Panc1 (cell line): ENCODE data around the gene CCR7. TPM values are rescaled to one million over a fixed set of nuclear protein-coding genes. Genes with fewer than 3 reads are reported as not detected.

Source experiments
- ATAC-seq: fragments of 200-7000 bp; cut with Tn5 transposase; 2 replicates; pipeline ENCODE4 v1.9.1; 2020; ENCODE audit warnings: mild to moderate bottlenecking, moderate library complexity
- BruUV-seq: library from RNA; stranded (reverse); fragments of 400-500 nt; replicated peaks from 2 replicates; lab custom pipeline; 2021; lab: Mats Ljungman, UMichigan
- CTCF ChIA-PET: fragments of 300-600 bp; sonication (Branson Sonifier 250); formaldehyde crosslinking; loops from one replicate; lab custom pipeline; 2022; ENCODE audit warnings: antibody characterized with exemption; lab: Charles Lee
- POLR2A ChIA-PET: fragments of 300-600 bp; sonication (Branson Sonifier 250); formaldehyde crosslinking; loops from one replicate; lab custom pipeline; 2022; ENCODE audit warnings: antibody characterized with exemption; lab: Charles Lee
- DNase-seq: peaks from one replicate; pipeline ENCODE4 v3.0.0-alpha.2; 2010; ENCODE audit warnings: low read depth, low spot score
- H3K27ac ChIP-seq: 2 replicates; pipeline ENCODE4 v1.5.1; 2011; ENCODE audit warnings: mild to moderate bottlenecking, low read length, inconsistent platforms
- H3K27me3 ChIP-seq: fragments of 200-500 bp; sonication (Bioruptor generic); 2 replicates; pipeline ENCODE4 v1.6.0; 2014; ENCODE audit warnings: low read length, inconsistent platforms; ENCODE audit not compliant: control insufficient read depth, insufficient read depth
- H3K36me3 ChIP-seq: fragments of 200-500 bp; sonication (Bioruptor generic); 2 replicates; pipeline ENCODE4 v1.5.1; 2014; ENCODE audit warnings: inconsistent platforms, mild to moderate bottlenecking, low read length, moderate library complexity; ENCODE audit not compliant: control insufficient read depth, insufficient read depth
- H3K4me1 ChIP-seq: 2 replicates; pipeline ENCODE4 v1.5.1; 2011; ENCODE audit warnings: inconsistent platforms, mild to moderate bottlenecking, low read length, moderate library complexity; ENCODE audit not compliant: control insufficient read depth, insufficient read depth
- H3K4me3 ChIP-seq, 2 experiments: 2 replicates each; pipeline ENCODE4 v1.5.1; 2011 to 2012; ENCODE audit warnings: low read depth in 2 of 2, low read length in 2 of 2, mild to moderate bottlenecking in 2 of 2, inconsistent platforms in 1 of 2, moderate library complexity in 1 of 2
- H3K9me3 ChIP-seq: fragments of 200-500 bp; sonication (Bioruptor generic); 2 replicates; pipeline ENCODE4 v1.5.1; 2014; ENCODE audit warnings: low read depth, mild to moderate bottlenecking, inconsistent platforms, low read length, moderate library complexity; ENCODE audit not compliant: control insufficient read depth, insufficient read depth
- POLR2AphosphoS5 ChIP-seq: IDR thresholded peaks from 2 replicates; pipeline ENCODE4 v1.6.1; 2012; ENCODE audit warnings: mild to moderate bottlenecking, low read depth, low read length, moderate library complexity
- SIN3A ChIP-seq: IDR thresholded peaks from 2 replicates; pipeline ENCODE4 v1.6.1; 2012; ENCODE audit warnings: low read depth, mild to moderate bottlenecking, low read length, moderate library complexity, borderline replicate concordance; ENCODE audit not compliant: insufficient read depth
- TCF7L2 ChIP-seq: IDR thresholded peaks from 2 replicates; pipeline ENCODE4 v1.6.1; 2011; ENCODE audit warnings: mild to moderate bottlenecking, low read depth, low read length, inconsistent platforms
- in situ Hi-C: cut with HindIII; loops from 2 replicates; pipeline ENCODE4 v1.10.0; 2016; ENCODE audit warnings: low sequenced_read_pairs, low pct_unique_long_range_greater_than_20kb
- intact Hi-C: fragments of 100-400 bp; cut with micrococcal nuclease; formaldehyde crosslinking; loops from one replicate; pipeline ENCODE4 v1.10.0; 2022; ENCODE audit not compliant: unreplicated experiment
- total RNA-seq: library from RNA; stranded (reverse); gene quantifications from one replicate; pipeline ENCODE4 v1.2.1, GENCODE V29; 2021; ENCODE audit not compliant: unreplicated experiment
- TF ChIP-seq, protein P1 (sequence below): fragments of 450-650 bp; IDR thresholded peaks from 2 replicates; pipeline ENCODE4 v1.5.1; 2017; ENCODE audit warnings: mild to moderate bottlenecking
- TF ChIP-seq, protein P2 (sequence below), 2 experiments: IDR thresholded peaks; 2 replicates each; pipeline ENCODE4 v1.6.1; 2011 to 2012; ENCODE audit warnings: low read depth in 2 of 2, control low read depth in 1 of 2, low read length in 1 of 2, mild to moderate bottlenecking in 1 of 2, moderate library complexity in 1 of 2; ENCODE audit not compliant: insufficient read depth in 1 of 2

The CCR7 gene
- total RNA-seq, 1 experiment from 2014 or later: 0.44 TPM

DNA sequence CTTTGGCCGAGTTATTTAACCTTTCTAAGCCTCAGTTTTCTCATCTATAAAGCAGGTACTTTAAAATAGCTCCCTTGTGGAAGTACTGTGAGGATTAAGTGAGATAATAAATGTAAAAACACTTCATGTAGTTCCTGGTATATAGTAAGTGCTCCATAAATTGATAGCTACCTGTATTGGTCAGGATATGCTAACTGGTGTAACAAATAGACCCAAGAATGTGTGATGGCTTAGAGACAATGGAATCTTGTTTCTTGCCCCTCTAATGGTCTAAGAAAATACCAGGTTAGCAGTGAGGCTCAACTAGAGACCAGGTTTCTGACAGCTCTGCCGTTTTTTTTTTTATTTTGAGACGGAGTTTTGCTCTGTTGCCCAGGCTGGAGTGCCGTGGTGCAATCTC is 29.8 kb downstream of the CCR7 start:
- Histone ChIP-seq H3K27ac (no peak overlapping the region), H3K4me1 (no peaks in the 10 kb centered on the region), H3K4me3 (no peak overlapping the region), H3K36me3 (no peaks in the 10 kb centered on the region), H3K27me3 (no peaks in the 10 kb centered on the region), H3K9me3 (no peaks in the 10 kb centered on the region)
- CTCF ChIA-PET: interaction anchor here (0.6 to 2.6 kb wide), 4 partner anchors 29 to 254 kb away, joined by 5 to 19 read pairs (median 7); partner anchors contain the start of gene TOP2A
- TF ChIP-seq, protein P1, sequence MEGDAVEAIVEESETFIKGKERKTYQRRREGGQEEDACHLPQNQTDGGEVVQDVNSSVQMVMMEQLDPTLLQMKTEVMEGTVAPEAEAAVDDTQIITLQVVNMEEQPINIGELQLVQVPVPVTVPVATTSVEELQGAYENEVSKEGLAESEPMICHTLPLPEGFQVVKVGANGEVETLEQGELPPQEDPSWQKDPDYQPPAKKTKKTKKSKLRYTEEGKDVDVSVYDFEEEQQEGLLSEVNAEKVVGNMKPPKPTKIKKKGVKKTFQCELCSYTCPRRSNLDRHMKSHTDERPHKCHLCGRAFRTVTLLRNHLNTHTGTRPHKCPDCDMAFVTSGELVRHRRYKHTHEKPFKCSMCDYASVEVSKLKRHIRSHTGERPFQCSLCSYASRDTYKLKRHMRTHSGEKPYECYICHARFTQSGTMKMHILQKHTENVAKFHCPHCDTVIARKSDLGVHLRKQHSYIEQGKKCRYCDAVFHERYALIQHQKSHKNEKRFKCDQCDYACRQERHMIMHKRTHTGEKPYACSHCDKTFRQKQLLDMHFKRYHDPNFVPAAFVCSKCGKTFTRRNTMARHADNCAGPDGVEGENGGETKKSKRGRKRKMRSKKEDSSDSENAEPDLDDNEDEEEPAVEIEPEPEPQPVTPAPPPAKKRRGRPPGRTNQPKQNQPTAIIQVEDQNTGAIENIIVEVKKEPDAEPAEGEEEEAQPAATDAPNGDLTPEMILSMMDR: no peak
- TF ChIP-seq TCF7L2: no peak
- TF ChIP-seq POLR2AphosphoS5: no peak
- TF ChIP-seq SIN3A: no peak
- TF ChIP-seq, protein P2, sequence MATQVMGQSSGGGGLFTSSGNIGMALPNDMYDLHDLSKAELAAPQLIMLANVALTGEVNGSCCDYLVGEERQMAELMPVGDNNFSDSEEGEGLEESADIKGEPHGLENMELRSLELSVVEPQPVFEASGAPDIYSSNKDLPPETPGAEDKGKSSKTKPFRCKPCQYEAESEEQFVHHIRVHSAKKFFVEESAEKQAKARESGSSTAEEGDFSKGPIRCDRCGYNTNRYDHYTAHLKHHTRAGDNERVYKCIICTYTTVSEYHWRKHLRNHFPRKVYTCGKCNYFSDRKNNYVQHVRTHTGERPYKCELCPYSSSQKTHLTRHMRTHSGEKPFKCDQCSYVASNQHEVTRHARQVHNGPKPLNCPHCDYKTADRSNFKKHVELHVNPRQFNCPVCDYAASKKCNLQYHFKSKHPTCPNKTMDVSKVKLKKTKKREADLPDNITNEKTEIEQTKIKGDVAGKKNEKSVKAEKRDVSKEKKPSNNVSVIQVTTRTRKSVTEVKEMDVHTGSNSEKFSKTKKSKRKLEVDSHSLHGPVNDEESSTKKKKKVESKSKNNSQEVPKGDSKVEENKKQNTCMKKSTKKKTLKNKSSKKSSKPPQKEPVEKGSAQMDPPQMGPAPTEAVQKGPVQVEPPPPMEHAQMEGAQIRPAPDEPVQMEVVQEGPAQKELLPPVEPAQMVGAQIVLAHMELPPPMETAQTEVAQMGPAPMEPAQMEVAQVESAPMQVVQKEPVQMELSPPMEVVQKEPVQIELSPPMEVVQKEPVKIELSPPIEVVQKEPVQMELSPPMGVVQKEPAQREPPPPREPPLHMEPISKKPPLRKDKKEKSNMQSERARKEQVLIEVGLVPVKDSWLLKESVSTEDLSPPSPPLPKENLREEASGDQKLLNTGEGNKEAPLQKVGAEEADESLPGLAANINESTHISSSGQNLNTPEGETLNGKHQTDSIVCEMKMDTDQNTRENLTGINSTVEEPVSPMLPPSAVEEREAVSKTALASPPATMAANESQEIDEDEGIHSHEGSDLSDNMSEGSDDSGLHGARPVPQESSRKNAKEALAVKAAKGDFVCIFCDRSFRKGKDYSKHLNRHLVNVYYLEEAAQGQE (IDR thresholded peaks at IDR 0.05; ENCODE audit: insufficient read depth in 1 of 2, low read depth in 2 of 2, low read length in 1 of 2): no peak
- intact Hi-C loops: no loop called here
- BruUV-seq: no TSS peak
- DNase-seq (no peak), ATAC-seq (no peak)
- POLR2A ChIA-PET: interaction anchor here (0.7 kb wide), 3 partner anchors 89 to 235 kb away, joined by 3 to 8 read pairs (median 4); no protein-coding TSS in a partner anchor
- in situ Hi-C loops: no loop called here

DNA sequence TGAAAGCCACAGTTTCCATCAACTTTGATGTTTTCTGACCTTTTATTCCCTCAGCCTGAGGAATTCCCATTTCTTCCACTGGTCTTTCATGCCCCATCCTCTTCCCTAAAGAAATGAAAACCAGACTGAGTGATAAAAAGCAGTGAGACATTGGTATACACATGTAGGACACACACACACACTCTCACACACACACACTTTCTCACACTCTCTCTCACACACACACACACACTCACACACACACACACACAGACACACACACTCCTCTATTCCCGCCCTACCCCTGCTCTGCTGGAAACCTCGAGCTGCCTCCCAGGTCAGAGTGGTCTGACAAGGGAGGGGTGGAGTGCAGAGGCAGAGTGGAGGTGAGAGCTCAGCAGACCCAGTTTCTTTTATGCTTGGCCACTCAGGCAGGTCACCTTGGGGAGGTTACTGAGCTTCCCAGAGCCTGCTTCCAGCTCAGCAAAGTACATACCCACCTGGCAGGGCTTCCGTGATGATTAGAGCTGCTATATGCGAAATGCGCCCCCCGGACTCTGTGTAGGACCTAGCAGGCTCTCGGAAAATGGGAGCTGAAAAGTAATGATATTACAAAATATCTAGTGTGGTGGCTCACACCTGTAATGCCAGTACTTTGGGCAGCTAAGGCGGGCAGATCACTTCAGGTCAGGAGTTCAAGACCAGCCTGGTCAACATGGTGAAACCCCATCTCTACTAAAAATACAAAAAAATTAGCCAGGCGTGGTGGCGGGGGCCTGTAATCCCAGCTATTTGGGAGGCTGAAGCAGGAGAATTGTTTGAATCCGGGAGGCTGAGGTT is 30.7 kb downstream of the CCR7 start:
- TF ChIP-seq POLR2AphosphoS5 (no peak), TCF7L2 (no peak), SIN3A (no peak)
- CTCF ChIA-PET: interaction anchor here (0.7 to 3.5 kb wide), 4 partner anchors 28 to 116 kb away, joined by 3 to 19 read pairs (median 12); partner anchors contain the start of genes IGFBP4 and TOP2A
- DNase-seq (no peak), ATAC-seq (no peak)
- intact Hi-C loops (loop anchor here (5.0 kb wide), 1 partner anchor 177 kb away; no protein-coding TSS in a partner anchor), in situ Hi-C loops (loop anchor here (5.0 kb wide), 1 partner anchor 37 kb away; no protein-coding TSS in a partner anchor)
- Histone ChIP-seq H3K27me3 (no peaks in the 10 kb centered on the region), H3K36me3 (no peaks in the 10 kb centered on the region), H3K9me3 (no peaks in the 10 kb centered on the region), H3K4me3 (no peak overlapping the region), H3K27ac (no peak overlapping the region), H3K4me1 (no peaks in the 10 kb centered on the region)
- POLR2A ChIA-PET: interaction anchor here (0.5 to 0.7 kb wide), 3 partner anchors 60 to 315 kb away, joined by 3 to 6 read pairs (median 3); no protein-coding TSS in a partner anchor
- no TSS peak for BruUV-seq
